HUES48 (cell line): Measurements from ENCODE around the gene ZNF677.
"Not testable (repeated sequence)": the region's sequence is repeated elsewhere in the genome, so short reads cannot be mapped to it uniquely, and the experiment has no call there.

ENCODE experiments used
- H3K27ac ChIP-seq: one replicate; pipeline ENCODE4 v1.7.0; 2013; ENCODE audit warnings: low read depth, low read length, inconsistent platforms
- H3K27me3 ChIP-seq: 2 replicates; pipeline ENCODE4 v1.6.1; 2013; ENCODE audit warnings: mild to moderate bottlenecking, low read length; ENCODE audit not compliant: control insufficient read depth, insufficient read depth
- H3K36me3 ChIP-seq: 2 replicates; pipeline ENCODE4 v1.6.1; 2013; ENCODE audit warnings: low read length; ENCODE audit not compliant: control insufficient read depth, insufficient read depth
- H3K4me1 ChIP-seq: 2 replicates; pipeline ENCODE4 v1.6.1; 2013; ENCODE audit warnings: mild to moderate bottlenecking, low read length; ENCODE audit not compliant: control insufficient read depth, insufficient read depth
- H3K4me3 ChIP-seq: 2 replicates; pipeline ENCODE4 v1.5.1; 2013; ENCODE audit warnings: mild to moderate bottlenecking, low read depth, low read length
- H3K9ac ChIP-seq: 2 replicates; pipeline ENCODE4 v1.6.1; 2013; ENCODE audit warnings: mild to moderate bottlenecking, low read depth, low read length, moderate library complexity
- H3K9me3 ChIP-seq: 2 replicates; pipeline ENCODE4 v1.6.1; 2013; ENCODE audit warnings: low read length; ENCODE audit not compliant: control insufficient read depth, insufficient read depth

Gene ZNF677

GRCh38 chr19:53254411-53255341 lies at the start of gene ZNF677:
Gene ZNF677, minus strand, starts transcription at chr19:53254873. Its CDS starts 3,323 bp downstream, at chr19:53251550.
- Histone ChIP-seq H3K4me1 (0 out of 2 replicates have a peak, but pooled peaks cover 4% of the 10 kb centered on the region), H3K4me3 (peak within 1 kb of the TSS; percentile 97), H3K9ac (peak within 1 kb of the TSS; percentile 69; the same call in 1 of the 2 replicates)

GRCh38 chr19:53301341-53301740 lies 46.7 kb upstream of the ZNF677 start:
- not testable (repeated sequence) for H3K27ac ChIP-seq, H3K27me3 ChIP-seq, H3K4me3 ChIP-seq, H3K4me1 ChIP-seq, H3K9me3 ChIP-seq, H3K36me3 ChIP-seq, H3K9ac ChIP-seq

More at GRCh38 chr19:53254411-53255341, at the start of gene ZNF677:
- peaks cover 35% of the 10 kb centered on the region for H3K9me3 ChIP-seq
- peak within 1 kb of the TSS; percentile 37 for H3K27ac ChIP-seq
- H3K36me3 ChIP-seq, result peaks cover 31% of the 10 kb centered on the region
- H3K27me3 ChIP-seq, result no peaks in the 10 kb centered on the region

- Histone ChIP-seq H3K36me3 (no peaks in the 10 kb centered on the region), H3K9ac (no peak overlapping the region), H3K27ac (no peak overlapping the region), H3K4me3 (no peak overlapping the region; the same call in 1 of the 2 replicates), H3K27me3 (no peaks in the 10 kb centered on the region), H3K4me1 (no peaks in the 10 kb centered on the region), H3K9me3 (peaks cover 62% of the 10 kb centered on the region)
These were observed 40.2 kb upstream of the ZNF677 start for GRCh38 chr19:53294786-53295441.

GRCh38 chr19:53290758-53291549 lies 36.3 kb upstream of the ZNF677 start:
- Histone ChIP-seq H3K9ac (no peak overlapping the region), H3K27ac (no peak overlapping the region), H3K27me3 (no peaks in the 10 kb centered on the region), H3K4me3 (no peak overlapping the region), H3K36me3 (no peaks in the 10 kb centered on the region), H3K4me1 (no peaks in the 10 kb centered on the region), H3K9me3 (peaks cover 74% of the 10 kb centered on the region)

- H3K4me1 ChIP-seq, result no peaks in the 10 kb centered on the region
- no peak overlapping the region for H3K4me3 ChIP-seq
- H3K27ac ChIP-seq, result no peak overlapping the region
- peaks cover 21% of the 10 kb centered on the region for H3K9me3 ChIP-seq
- H3K36me3 ChIP-seq, result no peaks in the 10 kb centered on the region
- H3K27me3 ChIP-seq, result no peaks in the 10 kb centered on the region
- no peak overlapping the region for H3K9ac ChIP-seq
These were observed 30.4 kb upstream of the ZNF677 start for GRCh38 chr19:53285087-53285486.

GRCh38 chr19:53281947-53282346 lies 27.3 kb upstream of the ZNF677 start:
- H3K9me3 ChIP-seq, result peaks cover 21% of the 10 kb centered on the region
- H3K27ac ChIP-seq, H3K4me1 ChIP-seq, H3K4me3 ChIP-seq, H3K9ac ChIP-seq, H3K27me3 ChIP-seq, H3K36me3 ChIP-seq: not testable (repeated sequence)

- peaks cover 63% of the 10 kb centered on the region for H3K9me3 ChIP-seq
- H3K36me3 ChIP-seq, result no peaks in the 10 kb centered on the region
- H3K4me1 ChIP-seq, result no peaks in the 10 kb centered on the region
- H3K27me3 ChIP-seq, result no peaks in the 10 kb centered on the region
- no peak overlapping the region for H3K27ac ChIP-seq
- H3K4me3 ChIP-seq, result no peak overlapping the region
- H3K9ac ChIP-seq, result no peak overlapping the region
These were observed 20.8 kb upstream of the ZNF677 start for GRCh38 chr19:53275480-53275879.

GRCh38 chr19:53272044-53272443 lies 17.4 kb upstream of the ZNF677 start:
- H3K9ac ChIP-seq, result no peak overlapping the region
- H3K4me1 ChIP-seq, result no peaks in the 10 kb centered on the region
- H3K27ac ChIP-seq, result no peak overlapping the region
- H3K9me3 ChIP-seq, result peaks cover 55% of the 10 kb centered on the region
- no peaks in the 10 kb centered on the region for H3K27me3 ChIP-seq
- no peak overlapping the region for H3K4me3 ChIP-seq
- H3K36me3 ChIP-seq, result no peaks in the 10 kb centered on the region

- not testable (repeated sequence) for H3K27me3 ChIP-seq, H3K27ac ChIP-seq, H3K36me3 ChIP-seq, H3K4me3 ChIP-seq, H3K4me1 ChIP-seq, H3K9ac ChIP-seq
- H3K9me3 ChIP-seq, result peaks cover 51% of the 10 kb centered on the region
These were observed 15.2 kb upstream of the ZNF677 start for GRCh38 chr19:53269861-53270260.

- H3K9ac ChIP-seq, H3K36me3 ChIP-seq, H3K27me3 ChIP-seq, H3K27ac ChIP-seq, H3K4me3 ChIP-seq, H3K4me1 ChIP-seq: not testable (repeated sequence)
- H3K9me3 ChIP-seq, result peaks cover 59% of the 10 kb centered on the region
These were observed 12.9 kb upstream of the ZNF677 start, which contains the start of gene VN1R4 for GRCh38 chr19:53267623-53268022. Gene VN1R4, minus strand, starts transcription at chr19:53267723. Its CDS starts 58 bp downstream, at chr19:53267665.
